NCI-H2227 treated with DMSO at 0.1 percent for 48 hours (cell line): Measurements from ENCODE around the gene KLF7.
"Not testable (repeated sequence)": the region's sequence is repeated elsewhere in the genome, so short reads cannot be mapped to it uniquely, and the experiment has no call there.

Experiments
- DNase-seq: peaks from one replicate; lab custom pipeline; 2025; lab: John Stamatoyannopoulos, UW

Gene KLF7

GRCh38 chr2:207066166-207066565, 99.6 kb downstream of the KLF7 start:
- DNase-seq, result no peak

- DNase-seq, result no peak
These were observed 101.5 kb downstream of the KLF7 start for GRCh38 chr2:207064128-207064690.

- no peak for DNase-seq
These were observed 104.6 kb downstream of the KLF7 start for GRCh38 chr2:207061181-207061580.

- DNase-seq, result no peak
These were observed 110.5 kb downstream of the KLF7 start for GRCh38 chr2:207055257-207055656.

DNA sequence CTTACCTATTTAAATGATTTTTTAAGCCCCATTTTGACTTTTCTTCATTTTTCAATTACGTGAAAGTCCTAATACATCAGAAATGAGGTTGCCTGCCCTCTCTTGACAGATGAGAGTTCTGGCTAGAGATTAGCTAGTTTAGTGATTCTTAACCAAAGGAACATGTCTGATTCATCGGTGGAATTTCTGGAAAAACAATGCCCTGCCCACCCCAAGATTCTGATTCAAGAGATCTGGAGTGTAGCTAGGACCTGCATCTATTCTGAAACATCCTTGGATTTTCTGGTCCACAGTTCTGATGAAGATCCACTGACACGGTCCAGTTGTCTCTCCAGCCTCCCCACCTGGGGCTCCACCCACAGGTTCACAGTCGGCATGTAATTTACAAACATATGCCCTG, 111.2 kb downstream of the KLF7 start:
- DNase-seq, result no peak

DNA sequence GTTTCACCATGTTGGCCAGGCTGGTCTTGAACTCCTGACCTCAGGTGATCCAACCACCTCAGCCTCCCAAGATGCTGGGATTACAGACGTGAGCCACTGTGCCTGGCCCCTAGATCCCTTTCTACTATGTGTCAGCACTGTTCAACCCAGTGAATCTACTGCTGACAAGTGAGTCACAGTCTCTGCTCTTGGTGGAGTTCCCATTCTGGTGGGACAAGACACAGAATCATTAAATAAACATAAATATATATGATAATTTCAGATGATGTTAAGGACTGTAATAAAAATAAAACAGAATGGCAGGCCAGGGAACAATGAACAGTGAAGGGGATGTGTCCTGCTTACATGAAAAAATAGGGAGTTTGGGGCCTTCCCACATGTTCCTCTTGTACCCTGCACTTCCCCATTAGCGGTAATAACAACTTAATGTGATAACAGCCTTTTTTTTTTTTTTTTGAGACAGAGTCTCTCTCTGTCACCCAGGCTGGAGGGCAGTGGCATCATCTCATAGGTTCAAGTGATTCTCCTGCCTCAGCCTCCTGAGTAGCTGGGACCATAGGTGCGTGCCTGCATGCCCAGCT, 114.3 kb downstream of the KLF7 start:
- DNase-seq, result no peak

GRCh38 chr2:207049122-207049521, 116.6 kb downstream of the KLF7 start:
- no peak for DNase-seq

GRCh38 chr2:207048416-207048815, 117.3 kb downstream of the KLF7 start:
- DNase-seq, result no peak

DNA sequence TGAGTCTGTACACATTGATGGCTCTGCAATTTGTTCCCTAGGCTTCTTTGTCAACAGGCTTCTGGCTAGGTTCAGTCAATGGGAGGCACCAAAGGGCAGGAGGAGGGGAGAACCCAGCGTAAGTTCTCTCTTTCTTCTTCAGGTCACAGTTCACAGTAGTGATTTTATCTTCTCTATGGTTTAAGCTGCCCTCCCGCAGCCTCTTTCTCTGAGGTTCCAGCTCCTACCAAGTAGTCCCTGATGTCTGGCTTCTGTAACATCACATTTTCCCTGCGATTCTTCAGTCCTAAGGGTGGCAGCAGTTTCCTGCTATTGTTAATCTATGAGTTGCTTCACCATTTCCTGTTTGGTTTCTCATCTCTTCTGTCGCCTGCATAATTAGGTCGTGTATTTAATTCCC, 119.0 kb downstream of the KLF7 start:
- DNase-seq, result no peak

DNA sequence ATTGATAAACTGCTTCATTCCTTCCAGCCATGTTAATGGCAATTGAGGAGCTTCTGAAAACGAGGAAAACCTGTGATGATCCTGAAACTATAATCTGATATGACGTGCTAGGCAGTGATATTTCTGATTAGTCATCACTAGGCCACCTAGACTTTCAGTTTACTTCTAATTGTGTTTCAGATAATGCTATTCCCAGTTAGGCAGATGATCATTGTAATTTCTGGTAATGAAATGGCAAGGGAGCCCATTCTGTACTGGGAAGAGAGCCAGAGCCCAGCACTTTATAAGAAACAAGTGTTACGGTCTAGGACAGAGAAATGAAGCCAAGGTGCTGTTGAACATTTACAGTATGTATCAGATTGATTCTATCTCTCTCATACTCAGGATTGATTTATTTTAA, 120.2 kb downstream of the KLF7 start:
- no peak for DNase-seq

GRCh38 chr2:207044379-207045362, 121.1 kb downstream of the KLF7 start:
- no peak for DNase-seq

DNA sequence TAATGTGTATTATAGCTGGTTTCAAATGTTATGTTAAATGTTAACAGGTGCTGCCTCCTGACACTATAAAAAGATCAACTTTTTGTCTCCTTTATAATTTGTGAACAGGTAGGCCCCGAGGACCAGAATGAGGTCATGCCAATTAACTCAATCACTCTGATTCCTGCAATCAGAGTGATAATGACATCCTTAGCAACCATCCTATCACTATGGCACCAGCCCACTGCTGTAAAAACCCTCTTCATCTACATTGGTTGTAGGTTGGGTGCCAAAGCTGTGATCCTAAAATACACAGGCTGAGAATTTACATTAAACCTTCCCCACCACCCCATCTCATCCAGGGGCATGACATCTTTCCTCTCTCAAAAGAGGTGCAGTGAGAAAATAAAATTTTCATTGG, 122.9 kb downstream of the KLF7 start:
- DNase-seq, result no peak

- DNase-seq, result no peak
These were observed 123.8 kb downstream of the KLF7 start for GRCh38 chr2:207041786-207042554.

DNA sequence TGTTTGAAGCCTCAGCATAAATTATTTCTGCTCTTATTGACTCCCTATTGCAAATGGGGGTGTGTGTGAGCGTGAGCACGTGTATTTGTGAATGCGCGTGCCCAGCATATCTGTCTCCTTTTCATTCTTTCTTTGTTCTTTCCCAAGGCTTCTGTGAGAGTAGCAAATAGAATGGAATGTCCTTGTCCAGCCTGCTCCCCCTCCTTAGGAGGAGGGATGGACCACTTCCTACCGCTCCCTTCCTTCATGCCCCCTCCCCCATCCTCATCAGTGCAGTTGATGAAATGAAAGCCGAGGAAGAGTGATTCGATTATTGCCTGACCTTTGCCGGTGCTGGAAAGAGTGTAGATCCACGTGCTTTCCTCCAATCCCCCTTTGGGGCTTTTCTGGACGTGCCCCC, 124.5 kb downstream of the KLF7 start:
- DNase-seq, result no peak

GRCh38 chr2:207040696-207041095, 125.1 kb downstream of the KLF7 start:
- DNase-seq, result no peak

GRCh38 chr2:207039225-207039624, 126.5 kb downstream of the KLF7 start:
- DNase-seq, result no peak

GRCh38 chr2:207038299-207038698, 127.4 kb downstream of the KLF7 start:
- no peak for DNase-seq

- no peak for DNase-seq
These were observed 127.9 kb downstream of the KLF7 start for GRCh38 chr2:207037896-207038295.

- not testable (repeated sequence) for DNase-seq
These were observed 128.7 kb downstream of the KLF7 start for GRCh38 chr2:207037023-207037422.

DNA sequence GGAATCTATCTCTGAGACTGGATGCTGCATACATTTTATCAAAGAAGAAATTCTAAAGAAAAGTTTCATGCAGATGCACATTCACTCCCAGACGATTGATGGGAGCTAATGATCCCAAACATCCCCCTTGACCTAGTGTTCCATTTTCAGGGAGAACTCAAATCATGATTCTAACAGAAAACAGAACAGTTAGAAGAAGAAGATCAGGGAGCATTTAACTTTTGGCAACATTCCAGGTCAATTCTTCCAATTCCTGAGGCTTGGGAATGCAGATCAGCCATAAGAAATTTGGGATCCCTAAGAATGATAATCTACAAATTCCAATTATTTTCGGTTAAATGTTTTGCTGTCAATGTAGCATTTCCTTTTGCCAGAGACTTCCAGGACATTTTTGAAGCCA, 129.9 kb downstream of the KLF7 start:
- no peak for DNase-seq

GRCh38 chr2:207032490-207032889, 133.3 kb downstream of the KLF7 start:
- DNase-seq, result no peak
